ENCODE results near the gene SPAST.

The SPAST gene

GRCh38 chr2:32118055-32118454, 54.7 kb downstream of the SPAST start:
- Mint-ChIP-seq H3K9me3 (no peaks in the 10 kb centered on the region), H3K27ac (no peak overlapping the region), H3K4me1 (no peaks in the 10 kb centered on the region), H3K27me3 (ENCODE audit: low read depth, poor library complexity) (no peaks in the 10 kb centered on the region), H3K4me3 (no peak overlapping the region), H3K36me3 (ENCODE audit: low read depth) (peaks cover 31% of the 10 kb centered on the region)
- DNase-seq = no peak
- TF ChIP-seq CTCF (IDR thresholded peaks at IDR 0.05) = no peak

GRCh38 chr2:32119161-32119560, 55.8 kb downstream of the SPAST start:
- DNase-seq = no peak
- no peaks in the 10 kb centered on the region for H3K27me3 Mint-ChIP-seq (ENCODE audit: low read depth, poor library complexity)
- no peaks in the 10 kb centered on the region for H3K9me3 Mint-ChIP-seq
- H3K36me3 Mint-ChIP-seq (ENCODE audit: low read depth) = peaks cover 41% of the 10 kb centered on the region
- no peak for TF ChIP-seq CTCF (IDR thresholded peaks at IDR 0.05)
- H3K27ac Mint-ChIP-seq = no peak overlapping the region
- no peaks in the 10 kb centered on the region for H3K4me1 Mint-ChIP-seq
- H3K4me3 Mint-ChIP-seq = no peak overlapping the region

- Mint-ChIP-seq H3K4me3 (no peak overlapping the region), H3K9me3 (no peaks in the 10 kb centered on the region), H3K36me3 (ENCODE audit: low read depth) (peaks cover 67% of the 10 kb centered on the region), H3K4me1 (no peaks in the 10 kb centered on the region), H3K27me3 (ENCODE audit: low read depth, poor library complexity) (no peaks in the 10 kb centered on the region), H3K27ac (no peak overlapping the region)
- DNase-seq = no peak
- TF ChIP-seq CTCF (IDR thresholded peaks at IDR 0.05) = no peak
These were observed 61.3 kb downstream of the SPAST start for GRCh38 chr2:32124660-32125059.

- no peak for TF ChIP-seq CTCF (IDR thresholded peaks at IDR 0.05)
- H3K4me3 Mint-ChIP-seq = no peak overlapping the region
- peaks cover 63% of the 10 kb centered on the region for H3K36me3 Mint-ChIP-seq (ENCODE audit: low read depth)
- H3K9me3 Mint-ChIP-seq = no peaks in the 10 kb centered on the region
- H3K27ac Mint-ChIP-seq = no peak overlapping the region
- no peaks in the 10 kb centered on the region for H3K4me1 Mint-ChIP-seq
- H3K27me3 Mint-ChIP-seq (ENCODE audit: low read depth, poor library complexity) = no peaks in the 10 kb centered on the region
- DNase-seq = no peak
These were observed 65.3 kb downstream of the SPAST start for GRCh38 chr2:32128636-32129035.

GRCh38 chr2:32129086-32129485, 65.7 kb downstream of the SPAST start:
- TF ChIP-seq CTCF (IDR thresholded peaks at IDR 0.05) = no peak
- Mint-ChIP-seq H3K27ac (no peak overlapping the region), H3K36me3 (ENCODE audit: low read depth) (peaks cover 58% of the 10 kb centered on the region), H3K4me1 (no peaks in the 10 kb centered on the region), H3K27me3 (ENCODE audit: low read depth, poor library complexity) (no peaks in the 10 kb centered on the region), H3K9me3 (no peaks in the 10 kb centered on the region), H3K4me3 (no peak overlapping the region)
- no peak for DNase-seq

- H3K36me3 Mint-ChIP-seq (ENCODE audit: low read depth) = peaks cover 51% of the 10 kb centered on the region
- TF ChIP-seq CTCF (IDR thresholded peaks at IDR 0.05) = no peak
- H3K4me1 Mint-ChIP-seq = no peaks in the 10 kb centered on the region
- H3K9me3 Mint-ChIP-seq = no peaks in the 10 kb centered on the region
- H3K27ac Mint-ChIP-seq = no peak overlapping the region
- no peaks in the 10 kb centered on the region for H3K27me3 Mint-ChIP-seq (ENCODE audit: low read depth, poor library complexity)
- no peak for DNase-seq
- H3K4me3 Mint-ChIP-seq = no peak overlapping the region
These were observed 72.1 kb downstream of the SPAST start for GRCh38 chr2:32135409-32135808.

All from nephron progenitor cell (in vitro differentiated cells).